NOMO-1 treated with DMSO at 0.1 percent for 48 hours (cell line): Measurements from ENCODE around the gene BICRA.
A peak's percentile ranks its signal among the peaks of the same experiment; 100 is the strongest.
"Not testable (repeated sequence)": the region's sequence is repeated elsewhere in the genome, so short reads cannot be mapped to it uniquely, and the experiment has no call there.

Experiments used
- DNase-seq: peaks from one replicate; lab custom pipeline; 2025; ENCODE audit not compliant: unreplicated experiment; lab: John Stamatoyannopoulos, UW

Gene BICRA

GRCh38 chr19:47740866-47741519, 132.1 kb downstream of the BICRA start:
- no peak for DNase-seq

GRCh38 chr19:47741544-47742140, 132.7 kb downstream of the BICRA start:
- no peak for DNase-seq

DNA sequence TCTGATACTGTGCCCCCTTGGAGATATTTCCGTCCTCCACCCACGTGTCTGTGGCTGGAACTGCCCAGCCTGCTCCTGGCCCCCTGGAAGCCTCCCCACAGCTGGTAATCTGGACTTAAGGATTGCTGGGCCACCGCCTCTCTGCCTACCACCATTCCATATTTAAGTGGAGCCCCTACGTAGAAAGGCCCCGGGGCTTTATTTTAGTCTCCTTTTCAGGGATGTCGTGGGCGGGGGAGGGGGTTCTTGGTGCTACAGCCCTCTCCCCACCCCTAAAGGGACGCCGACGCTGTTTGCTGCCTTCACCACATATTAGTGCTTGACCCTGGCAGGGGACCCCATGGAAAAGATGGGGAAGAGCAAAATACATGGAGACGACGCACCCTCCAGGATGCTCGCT, 133.7 kb downstream of the BICRA start:
- DNase-seq, result no peak

GRCh38 chr19:47745010-47745901, 136.3 kb downstream of the BICRA start, which contains the start of gene NOP53:
Gene NOP53 (plus strand): TSS chr19:47745546. CDS start chr19:47745560, 14 bp downstream.
- DNase-seq, result peak; percentile 90

DNA sequence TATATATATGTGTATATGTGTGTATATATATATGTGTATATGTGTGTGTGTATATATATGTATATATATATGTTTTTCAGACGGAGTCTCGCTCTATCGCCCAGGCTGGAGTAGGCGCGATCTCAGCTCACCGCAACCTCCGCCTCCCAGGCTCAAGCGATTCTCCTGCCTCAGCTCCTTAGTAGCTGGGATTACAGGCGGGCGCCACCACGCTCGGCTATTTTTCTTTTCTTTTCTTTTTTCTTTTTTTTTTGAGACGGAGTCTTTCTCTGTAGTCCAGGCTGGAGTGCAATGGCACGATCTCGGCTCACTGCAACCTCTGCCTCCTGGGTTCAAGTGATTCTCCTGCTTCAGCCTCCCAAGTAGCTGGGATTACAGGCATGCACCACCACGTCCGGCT, 137.2 kb downstream of the BICRA start:
- not testable (repeated sequence) for DNase-seq

DNA sequence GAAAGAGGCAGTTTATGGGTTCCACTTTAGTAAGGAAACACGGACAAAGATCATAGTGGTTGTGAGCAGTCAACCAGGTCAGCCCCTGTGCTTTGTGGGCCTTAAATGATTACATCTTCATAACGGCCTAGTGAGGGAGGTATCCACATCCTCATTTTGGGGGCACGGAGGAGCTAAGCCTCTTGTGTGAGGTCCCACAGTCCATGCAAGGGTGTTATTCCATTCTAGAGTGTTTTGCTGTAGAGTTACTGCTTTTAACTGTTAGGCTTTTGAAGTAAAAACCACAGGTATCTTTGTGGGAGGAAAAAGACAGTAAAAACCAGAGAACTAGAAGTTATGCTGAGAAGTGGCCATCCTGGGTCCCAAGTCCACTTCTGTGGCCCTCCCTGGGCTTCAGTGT, 140.4 kb downstream of the BICRA start:
- DNase-seq, result no peak

GRCh38 chr19:47750752-47751151, 141.8 kb downstream of the BICRA start:
- no peak for DNase-seq

DNA sequence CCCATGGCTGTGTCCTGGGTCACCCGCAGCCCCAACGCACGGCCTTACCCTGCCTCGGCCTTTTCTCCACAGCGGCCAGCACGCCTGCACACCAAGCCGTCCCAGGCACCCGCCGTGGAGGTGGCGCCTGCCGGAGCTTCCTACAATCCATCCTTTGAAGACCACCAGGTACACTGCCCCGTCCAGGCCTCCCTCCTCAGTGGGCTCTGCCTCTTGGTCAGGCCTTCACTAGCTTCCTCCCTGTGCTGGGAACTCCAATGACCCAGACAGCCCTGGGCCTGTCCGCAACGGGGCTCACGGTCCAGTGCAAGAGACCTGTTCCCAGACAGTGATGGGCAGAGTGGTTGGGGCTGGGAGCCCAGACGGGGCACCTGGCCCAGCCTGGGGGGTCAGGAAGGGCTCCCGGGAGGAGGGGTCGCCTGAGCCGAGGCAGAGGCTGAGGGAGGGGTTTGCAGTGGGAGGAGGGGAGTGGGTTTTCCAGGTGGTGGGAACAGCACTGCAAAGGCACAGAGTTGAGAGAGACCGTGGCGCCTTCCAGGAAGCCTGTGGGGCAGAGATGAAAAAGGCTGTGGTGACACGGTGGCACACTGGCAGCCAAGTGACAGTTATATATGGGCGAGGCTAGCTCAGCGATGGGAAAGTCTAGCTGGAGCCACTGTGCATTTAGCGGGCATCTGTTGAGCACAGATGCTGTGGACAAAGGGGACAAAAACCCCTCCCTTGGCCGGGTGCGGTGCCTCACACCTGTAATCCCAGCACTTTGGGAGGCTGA, 143.7 kb downstream of the BICRA start:
- DNase-seq, result no peak
